Stimulated activated CD8-positive, alpha-beta memory T cell treated with anti-CD3 and anti-CD28 coated beads, Interleukin-12 subunit alpha, Interleukin-12 subunit beta, amount 100 ng/mL, for 24 hours (primary cell): Measurements from ENCODE around the gene PCED1B.

Experiments
- DNase-seq: peaks from one replicate; pipeline ENCODE4 v3.0.0-alpha.2; 2020; ENCODE audit errors: extremely low read depth

The PCED1B gene

DNA sequence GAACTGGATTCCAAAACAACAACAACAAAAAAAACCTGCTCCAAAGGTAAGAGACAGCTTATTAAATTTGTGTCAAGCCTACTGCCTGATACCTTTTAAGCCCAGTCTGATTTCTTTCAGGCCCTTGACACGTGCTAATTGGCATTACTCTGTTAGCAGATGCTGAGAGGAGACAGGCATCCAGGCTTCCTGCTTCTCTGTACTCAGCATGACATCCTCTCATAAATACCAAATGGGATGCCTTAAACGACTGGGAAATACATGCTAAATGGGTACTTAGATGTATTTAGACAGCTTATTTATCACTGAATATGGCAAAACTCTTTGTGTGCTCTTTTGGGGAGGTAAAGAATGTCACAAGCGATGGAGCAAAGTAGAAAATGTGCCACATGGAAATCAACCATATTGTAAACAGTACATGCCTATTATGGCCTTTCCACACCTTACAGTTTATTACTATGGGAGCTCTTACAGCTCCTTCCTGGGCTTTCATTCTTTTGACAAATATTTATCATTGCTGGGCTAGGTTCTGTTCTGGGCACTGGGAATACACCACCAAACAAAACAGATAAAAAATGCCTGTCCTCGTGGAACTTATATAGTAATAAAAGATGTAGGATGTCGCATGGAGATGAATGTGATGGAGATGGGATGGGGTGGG lies 11.5 kb upstream of the PCED1B start:
- DNase-seq: no peak

DNA sequence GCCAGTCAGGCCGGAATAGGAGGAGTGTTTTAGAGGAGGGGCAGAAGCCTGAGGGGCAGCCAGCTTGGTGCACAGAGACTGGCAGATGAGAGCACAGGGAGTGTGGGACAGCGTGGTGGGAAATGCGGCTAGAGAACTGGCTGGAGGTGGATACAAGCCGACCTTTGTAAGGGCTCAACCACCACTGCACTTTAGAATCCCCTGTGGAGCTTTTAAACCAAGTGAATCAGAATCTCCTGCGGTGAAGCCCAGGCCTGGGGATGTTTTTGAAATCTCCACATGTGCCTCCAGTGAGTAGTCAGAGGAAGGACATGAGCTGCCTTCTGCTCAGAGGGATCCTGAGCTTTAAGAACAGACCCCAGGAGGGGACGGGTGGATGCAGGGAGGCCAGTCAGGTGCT lies 10.9 kb upstream of the PCED1B start:
- no peak for DNase-seq

DNA sequence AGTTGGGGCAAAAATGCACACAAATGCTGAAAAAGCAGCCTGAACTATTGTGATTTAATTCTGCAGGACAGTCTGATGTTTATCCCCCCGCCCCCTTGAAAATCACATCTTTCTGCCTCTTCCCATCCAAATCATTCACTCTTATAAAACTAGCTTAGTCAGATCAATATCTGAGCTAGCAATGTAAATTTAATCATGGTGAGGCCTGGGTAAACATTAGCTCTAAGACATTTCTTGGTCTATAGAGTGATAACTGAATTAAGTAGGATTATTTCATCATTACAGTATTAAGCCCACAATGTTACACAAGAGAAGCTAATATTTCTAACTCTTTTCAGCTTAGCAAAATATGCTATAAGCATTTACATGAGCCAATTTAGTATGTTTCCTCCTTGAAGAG lies 9.1 kb upstream of the PCED1B start:
- no peak for DNase-seq

DNA sequence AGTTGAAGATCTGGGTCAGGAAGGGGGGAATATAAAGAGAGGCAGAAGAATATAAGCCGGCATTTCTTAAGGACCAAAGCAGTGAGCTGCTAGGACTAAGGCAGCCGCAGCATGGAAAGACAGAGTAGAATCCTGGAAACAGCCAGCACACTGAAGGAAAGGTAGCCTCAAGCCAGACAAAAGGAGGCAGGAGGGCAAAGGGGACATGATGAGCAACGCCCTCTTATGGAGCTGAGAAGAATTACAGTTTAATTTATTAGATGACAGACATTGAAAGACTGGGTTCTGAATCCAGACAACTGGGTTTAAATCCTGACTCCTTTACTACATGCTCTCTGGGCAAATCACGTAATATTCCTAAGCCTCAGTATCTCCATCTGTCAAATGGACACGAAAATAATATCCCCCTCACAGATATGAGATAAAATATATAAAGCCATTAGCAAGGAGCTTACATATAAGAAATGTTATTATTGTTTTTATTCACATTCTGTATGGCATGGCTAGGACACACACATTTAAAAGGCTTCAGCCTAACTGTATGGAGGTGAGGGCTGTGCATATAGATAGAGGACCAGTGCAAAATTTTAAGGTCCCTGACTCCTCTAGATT lies 8.1 kb upstream of the PCED1B start:
- DNase-seq: no peak

DNA sequence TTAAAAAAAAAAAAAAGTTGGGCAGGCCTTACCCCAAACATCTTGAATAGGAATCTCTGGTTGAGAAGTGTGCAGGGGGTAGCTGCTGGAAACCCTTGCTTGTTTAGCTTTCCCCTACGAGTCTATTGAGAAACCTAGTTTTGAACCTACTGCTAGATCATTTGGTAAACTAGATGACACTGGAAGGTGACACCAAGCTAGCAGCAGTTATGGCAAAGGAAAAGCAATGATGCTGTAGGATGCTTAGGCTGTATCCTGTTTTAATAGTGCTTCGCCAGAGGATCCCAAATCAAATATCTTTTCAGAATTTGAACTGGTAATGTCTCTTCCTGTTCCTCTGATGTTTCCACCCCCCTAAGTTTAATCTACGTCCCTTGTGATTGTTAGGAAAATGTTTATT lies 5.5 kb upstream of the PCED1B start:
- DNase-seq: no peak

DNA sequence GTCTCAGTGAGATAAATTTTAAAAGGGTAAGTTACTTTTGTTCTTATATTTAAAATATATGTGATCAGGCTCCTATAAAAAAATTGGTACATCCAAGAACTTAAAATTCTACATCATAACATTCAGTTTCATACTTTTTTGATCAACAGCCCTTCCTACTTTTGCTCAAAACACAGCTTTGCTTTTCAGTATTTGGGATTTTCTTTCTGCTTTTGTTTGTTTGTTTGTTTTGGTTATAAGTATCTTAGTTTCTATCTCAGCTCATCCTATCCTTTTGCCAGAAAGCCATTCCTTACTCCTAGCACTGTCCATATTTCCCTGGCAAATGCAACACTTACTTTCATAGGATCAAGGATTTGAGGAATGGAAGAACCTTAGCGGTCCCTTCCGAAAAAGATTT lies 4.7 kb upstream of the PCED1B start:
- DNase-seq: no peak

DNA sequence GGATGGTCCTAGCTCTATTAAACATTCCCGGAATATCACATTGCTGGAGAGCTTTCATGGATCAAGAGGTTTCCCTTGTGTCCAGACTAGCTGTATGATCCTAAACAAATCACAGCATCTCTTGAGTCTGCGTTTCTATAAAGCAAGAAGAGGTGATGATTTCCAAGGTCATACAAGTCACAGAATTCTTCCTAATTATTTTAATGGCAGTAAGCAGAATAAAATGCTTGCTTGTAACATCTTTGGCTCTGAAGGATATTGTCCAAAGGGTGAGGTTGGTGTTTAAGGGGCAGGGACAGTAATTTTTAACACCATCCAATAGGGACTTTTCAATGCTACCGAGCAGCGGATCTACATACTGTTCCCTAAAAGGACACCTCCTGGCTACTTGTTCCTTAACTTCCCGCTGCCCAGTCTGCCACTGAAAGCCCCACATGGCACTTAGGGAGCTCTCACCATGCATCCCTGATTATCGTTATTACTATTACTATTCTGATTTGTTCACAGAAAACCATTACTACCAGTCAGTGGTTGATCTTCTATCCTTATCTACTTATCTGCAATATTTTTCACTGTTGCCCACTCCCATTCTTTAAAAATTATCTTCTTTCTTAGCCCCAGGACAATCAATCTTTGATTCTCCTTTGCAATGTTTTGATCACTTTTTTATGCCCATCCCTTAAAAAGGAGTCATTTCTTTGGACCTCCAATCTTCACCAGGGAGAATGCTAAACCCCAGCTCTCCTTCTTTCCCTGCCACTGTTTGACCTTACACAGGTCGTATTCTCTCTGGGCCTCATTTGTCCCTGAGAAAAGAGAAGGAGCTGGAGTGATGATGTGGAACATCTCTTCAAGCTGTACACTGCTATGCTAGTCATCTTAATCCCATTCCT lies 4.0 kb upstream of the PCED1B start:
- no peak for DNase-seq

DNA sequence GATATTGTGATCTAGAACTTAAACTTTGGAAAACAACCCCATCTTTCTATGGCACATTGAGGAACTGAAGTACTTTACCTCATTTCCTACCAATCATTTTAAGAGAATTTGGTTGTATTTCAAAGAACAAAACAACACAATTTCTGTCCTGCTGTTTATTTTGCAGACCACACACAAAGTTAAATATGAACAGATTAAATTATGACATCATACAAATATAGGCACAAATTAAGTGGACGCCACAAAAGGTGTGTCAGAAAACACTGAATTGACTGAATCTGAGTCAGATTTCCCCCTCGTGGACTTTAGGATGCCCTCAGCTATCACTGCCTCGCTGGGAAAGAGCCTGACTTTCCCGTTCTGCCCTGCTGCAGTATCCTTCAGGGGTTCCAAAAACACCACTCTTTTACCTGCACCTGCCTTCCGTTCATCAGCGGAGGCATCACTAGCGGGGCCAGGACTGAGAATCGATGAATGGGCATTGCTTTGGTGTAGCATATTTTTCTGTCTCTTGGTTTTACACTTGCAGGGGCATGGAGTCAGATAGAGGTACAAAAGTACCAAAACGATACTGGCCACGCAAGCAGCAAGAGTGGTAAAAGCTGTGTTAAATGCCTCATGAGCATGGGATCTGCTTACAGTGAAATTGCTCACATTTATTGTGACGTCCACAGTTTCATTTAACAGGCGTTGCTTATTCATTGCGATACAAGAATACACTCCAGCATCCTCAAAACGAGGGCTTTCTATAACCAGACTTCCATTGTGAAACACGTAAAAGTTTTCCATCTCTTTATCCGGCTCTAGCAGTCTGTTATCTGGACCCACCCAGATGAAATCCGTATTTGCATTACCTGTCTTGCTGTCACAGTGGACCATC lies 2.0 kb upstream of the PCED1B start:
- DNase-seq: no peak

DNA sequence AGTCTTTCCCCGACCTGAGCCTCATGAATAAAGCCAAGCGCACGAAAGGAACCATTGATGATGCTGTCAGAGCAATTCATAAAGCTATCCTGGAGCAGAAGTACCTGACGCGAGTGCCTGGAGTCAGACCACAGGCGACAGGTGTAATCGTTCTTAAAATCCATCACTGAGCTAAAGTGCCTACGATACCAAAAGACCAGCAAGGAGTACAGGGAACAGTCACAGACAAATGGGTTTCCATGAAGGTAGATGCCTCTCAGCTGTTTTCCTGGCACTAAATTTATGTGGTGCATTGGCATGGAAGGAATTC lies 1.4 kb upstream of the PCED1B start:
- no peak for DNase-seq

DNA sequence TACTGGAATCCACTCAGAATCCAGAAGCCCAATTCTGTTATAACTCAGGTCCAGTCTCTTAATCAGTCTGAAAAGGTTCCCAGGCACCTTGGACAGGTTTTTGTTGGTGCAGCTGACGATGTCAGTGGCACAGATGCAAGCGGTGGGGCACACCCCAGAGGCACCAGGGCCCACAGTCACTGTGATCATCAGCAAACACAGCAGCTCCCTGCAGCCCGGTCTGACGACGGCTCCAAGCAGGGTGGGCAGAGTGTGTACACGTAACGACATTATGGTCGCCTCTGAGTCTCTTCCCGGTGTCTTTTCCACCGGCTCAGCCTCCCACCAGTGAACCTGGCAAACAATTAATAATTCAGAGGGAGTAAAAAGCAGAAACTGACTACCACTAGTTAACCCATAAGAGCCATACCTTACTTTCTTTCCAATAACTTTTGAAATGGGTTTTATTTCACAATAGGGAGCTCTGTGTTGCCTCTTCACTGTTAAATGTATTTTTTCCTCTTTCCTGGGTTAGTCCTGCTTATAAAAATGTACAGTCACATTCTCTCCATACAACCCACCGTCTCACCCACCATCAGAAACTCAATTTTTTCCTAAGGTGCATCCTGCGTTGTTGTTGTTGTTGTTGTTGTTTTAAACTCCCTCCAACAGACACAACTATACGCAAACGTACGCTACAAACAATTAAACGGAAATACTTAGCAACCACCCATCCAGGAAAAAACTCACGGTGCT lies 521 bp upstream of the PCED1B start:
- no peak for DNase-seq

DNA sequence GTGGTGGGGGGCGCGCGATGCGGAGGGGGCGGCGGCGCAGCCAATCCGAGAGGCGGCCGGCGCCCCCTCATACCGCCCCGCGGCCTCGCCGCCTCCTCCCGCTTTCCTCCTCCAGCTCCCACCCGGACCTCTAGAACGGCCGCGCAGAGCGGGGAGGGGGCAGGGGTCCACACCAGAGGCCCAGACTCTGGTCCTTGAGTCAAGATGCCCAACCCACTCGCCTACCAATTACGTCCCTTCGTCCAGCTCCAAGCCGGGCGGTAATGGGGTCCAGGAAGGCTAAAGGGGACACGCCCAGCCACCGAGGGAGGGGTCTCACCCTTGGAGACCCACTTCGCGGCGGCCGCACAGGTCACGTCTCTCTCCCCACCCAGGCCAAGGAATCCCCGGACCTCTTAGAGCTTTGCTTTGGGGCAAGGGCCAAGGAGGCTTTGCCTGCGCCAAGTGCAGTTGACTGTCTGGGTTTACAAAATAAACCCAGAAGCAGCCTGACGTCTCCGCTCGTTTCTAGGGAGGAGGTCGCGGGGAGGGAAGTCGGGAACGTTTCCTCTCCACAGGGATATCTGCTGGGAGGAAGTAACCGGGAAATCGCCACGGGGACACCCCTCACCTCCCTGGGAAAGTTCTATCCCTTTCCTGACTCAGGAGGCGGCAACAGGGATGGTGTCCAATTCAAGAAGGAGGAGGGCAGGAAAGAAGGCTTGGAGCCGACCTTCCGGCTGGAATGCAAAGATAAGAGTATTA lies 732 bp downstream of the PCED1B start:
- DNase-seq: no peak

DNA sequence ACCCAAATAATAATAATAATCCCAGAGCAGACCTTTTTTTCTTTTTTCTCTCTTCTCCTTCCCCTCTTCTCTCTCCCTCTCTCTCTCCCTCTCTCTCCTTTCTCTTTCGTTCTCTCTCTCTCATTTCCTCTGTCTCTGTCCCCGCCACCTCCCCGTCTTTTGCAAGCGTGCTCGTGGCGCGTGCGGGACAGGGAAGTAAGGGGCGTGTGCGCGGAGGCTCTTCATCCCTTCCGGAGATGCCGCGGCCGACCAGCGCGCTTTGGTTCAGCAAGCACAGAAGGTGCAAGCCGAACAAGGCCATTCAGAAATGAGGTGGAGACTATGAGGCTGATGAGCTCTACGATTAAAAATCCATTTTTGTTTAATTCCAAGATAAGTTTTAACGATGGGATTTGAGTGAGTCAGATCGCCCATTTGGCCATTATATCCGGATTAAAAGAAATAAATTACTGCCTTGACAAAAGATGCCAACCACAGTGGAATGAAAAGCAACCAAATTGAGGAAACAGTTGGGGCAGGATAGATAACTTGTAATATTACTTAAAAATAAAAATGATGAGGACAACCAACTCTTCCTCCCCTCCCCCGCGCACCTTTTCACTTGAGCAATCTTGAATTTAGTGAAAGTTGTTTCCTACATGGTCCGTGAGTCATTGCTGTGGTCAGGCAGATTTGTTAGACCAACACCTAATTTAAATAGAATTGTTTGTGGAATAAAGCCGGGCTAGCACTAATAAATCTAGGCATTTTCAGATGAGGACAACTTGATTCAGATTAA lies 1.5 kb downstream of the PCED1B start:
- no peak for DNase-seq

DNA sequence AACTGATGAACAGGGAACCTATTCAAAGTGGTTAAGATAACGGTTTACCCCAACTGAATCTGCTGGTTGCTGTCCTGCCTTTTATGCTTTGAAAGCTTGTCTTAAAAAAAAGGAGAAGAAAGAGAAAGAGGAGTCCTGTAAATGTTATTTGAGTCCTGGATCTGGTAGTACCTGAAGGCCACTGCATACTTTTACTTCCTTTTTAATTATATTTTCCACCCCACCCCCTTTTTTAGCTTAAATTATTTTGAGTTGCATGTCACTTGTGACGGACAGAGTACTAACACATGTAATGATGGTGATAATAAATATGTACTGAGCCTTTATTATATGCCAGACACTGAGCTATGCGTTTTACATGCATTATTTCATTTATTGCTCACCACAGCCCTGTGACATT lies 2.9 kb downstream of the PCED1B start:
- DNase-seq: no peak

DNA sequence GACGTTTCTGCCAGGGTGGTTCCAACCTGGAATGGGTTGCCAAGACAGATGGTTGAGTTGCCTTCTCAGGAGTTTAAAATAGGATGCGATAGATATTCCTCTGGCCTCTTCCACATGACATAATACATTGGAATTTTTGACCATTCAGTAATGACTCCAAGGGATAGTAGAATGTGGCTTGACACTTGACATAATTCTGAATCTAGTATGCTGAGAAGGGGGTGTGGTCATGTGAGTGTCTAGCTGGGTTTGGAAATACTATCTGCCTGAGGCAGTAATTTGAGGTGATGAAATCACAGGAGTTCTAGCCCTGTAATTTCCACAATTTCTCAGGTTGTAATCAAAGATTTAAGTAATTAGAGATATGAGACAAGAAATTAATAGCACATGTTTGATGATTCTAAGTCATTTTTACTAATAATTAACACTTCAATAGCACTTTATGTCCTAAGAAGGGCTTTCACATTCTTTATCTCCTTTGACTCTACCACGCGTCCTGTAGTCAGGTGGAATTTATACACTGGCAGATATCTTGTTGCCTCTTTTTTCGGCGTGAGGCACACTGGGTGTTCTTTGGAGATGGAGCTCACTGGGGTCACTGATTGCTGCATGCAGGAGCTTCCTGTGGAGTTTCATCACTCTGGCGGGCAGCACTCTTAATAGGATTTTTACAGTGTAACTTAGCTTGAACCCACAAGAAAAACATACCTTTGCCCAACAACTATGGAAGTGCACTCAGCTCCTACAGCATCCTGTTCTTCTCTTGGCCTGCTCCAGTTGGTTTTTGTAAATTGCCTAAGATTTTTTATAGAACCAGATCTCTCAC lies 3.6 kb downstream of the PCED1B start:
- DNase-seq: no peak

DNA sequence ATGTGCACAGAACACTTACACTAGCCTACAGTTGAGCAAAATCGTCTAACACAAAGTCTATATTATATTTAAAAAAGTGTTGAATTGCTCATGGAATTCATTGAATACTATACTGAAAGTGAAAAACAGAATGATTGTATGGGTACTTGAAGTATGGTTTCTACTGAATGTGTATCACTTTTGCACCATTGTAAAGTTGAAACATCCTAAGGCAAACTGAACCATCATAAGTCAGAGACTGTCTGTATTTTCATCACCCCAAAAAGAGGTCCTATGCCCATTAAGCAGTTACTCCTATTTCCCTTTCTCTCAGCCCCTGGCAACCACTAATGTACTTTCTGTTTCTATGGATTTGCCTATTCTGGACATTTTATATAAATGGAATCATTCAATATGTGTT lies 4.8 kb downstream of the PCED1B start:
- DNase-seq: no peak

DNA sequence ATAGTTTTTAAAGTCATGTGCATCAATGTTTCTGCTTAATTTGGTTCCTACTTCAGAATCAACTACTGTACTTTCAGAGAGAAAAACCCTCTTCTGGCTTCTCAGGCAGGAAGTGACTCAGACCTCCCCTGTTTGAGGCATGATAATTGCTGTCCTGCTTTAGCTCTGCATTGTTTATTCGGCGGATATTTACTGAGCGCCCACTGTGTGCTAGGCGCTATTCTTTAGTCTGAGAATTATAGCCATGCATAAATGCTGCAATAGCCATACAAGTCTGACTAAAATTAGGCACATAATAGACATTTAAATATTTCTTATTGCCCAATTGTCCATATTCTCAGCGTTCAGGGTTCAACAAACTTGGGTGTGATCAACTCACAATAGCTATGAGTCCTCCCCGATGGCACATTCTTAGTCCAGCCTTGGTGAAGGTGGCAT lies 6.4 kb downstream of the PCED1B start:
- DNase-seq: no peak

DNA sequence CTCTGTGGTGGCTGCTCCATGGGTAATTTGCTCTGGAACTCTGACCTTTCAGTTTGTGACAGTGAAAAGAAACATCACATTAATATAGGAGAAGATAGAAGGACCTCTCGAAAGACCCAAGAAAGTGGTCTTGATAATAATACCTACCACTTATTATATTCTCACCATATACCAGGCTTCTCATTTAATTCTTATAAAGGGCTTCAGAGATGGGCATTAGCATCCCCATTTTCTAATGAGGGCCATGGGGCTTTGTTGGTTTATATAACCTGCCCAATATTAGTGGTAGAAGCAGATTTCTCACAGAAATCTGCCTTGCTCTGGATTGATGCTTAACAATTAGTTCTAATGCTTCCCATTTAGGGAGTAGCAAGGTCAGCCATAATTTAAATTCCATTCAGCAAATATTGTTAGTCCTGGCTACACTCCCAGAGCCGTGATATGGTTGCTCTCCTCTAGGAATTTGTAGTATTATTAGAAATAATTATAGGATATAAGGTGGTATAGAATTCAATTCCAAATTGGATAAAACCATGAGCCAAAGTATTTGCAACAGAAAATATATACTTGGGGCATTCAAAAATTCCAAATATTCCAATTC lies 7.8 kb downstream of the PCED1B start:
- no peak for DNase-seq
